HG02798 (cell line): ENCODE results near the gene WLS.
"Not testable (repeated sequence)": the region's sequence is repeated elsewhere in the genome, so short reads cannot be mapped to it uniquely, and the experiment has no call there.

Experiments used
- ATAC-seq: cut with Tn5 transposase; IDR thresholded peaks from one replicate; pipeline ENCODE4 v1.9.1; 2021; ENCODE audit warnings: mild to moderate bottlenecking; ENCODE audit not compliant: unreplicated experiment, poor library complexity

Gene WLS

GRCh38 chr1:68232289-68233148 lies at the start of gene WLS:
Gene WLS (minus strand): TSS chr1:68232523. CDS start chr1:68232299, 224 bp downstream.
- ATAC-seq, result no peak

DNA sequence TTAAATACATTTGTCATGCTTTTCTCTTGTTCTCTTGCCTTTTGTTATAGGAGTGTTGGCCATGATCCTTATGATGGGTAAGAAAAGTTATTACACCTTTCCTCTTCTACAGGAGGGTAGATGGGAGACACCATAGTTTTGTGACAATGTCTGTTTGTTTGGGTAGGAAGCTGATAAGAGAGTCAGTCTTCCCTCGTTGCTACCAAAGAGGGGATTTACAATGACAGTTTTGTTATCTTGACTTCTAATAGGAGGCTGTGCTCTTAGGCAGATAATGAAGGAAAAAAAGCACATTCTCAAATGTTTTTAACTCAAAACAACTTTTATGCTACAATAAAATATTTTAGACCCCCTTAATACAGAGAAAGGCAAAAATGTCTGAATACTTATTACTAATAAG lies 48.0 kb upstream of the WLS start:
- ATAC-seq, result no peak

DNA sequence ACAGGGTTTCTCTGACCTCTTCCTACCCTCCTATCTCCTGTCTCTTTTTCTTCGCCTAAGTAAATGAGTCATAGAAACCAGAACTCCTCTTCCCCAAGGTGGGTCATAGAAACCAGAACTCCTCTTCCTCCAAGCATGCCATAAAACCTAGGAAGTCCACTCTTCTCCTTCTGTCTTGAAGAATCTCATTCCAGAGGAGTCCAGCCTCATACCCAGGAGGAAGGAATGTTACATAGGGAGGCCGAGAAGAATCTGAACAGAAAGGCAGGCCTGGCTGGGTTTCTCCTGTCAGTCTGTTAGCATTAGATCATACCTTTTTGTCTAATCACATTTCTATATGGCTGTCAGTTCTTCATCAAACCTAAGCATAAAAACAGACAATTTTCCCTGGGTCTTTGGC lies 47.5 kb upstream of the WLS start:
- no peak for ATAC-seq

DNA sequence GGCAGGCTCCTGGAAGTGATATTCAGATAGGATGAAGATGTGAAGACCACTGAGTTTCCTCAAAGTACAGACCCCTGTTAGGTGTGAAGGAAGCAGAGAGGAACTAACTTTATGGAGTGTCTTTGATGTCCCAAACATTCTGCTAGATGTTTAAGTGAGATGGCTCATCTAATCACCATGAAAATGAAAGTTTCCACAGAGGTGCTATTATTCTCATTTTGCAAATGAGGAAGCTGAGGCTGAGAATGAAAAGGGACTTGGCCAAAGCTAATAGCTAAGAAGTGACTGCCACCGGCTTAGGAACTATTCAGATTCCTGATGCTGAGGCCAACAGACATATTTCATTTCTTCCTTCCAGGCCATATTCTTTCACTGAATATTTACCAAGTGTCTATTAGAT lies 45.9 kb upstream of the WLS start:
- ATAC-seq, result peak; percentile 39

GRCh38 chr1:68276448-68276847 lies 44.1 kb upstream of the WLS start:
- no peak for ATAC-seq

- no peak for ATAC-seq
Measured at GRCh38 chr1:68273530-68273929, 41.2 kb upstream of the WLS start.

GRCh38 chr1:68271596-68271995 lies 39.3 kb upstream of the WLS start:
- ATAC-seq, result no peak

DNA sequence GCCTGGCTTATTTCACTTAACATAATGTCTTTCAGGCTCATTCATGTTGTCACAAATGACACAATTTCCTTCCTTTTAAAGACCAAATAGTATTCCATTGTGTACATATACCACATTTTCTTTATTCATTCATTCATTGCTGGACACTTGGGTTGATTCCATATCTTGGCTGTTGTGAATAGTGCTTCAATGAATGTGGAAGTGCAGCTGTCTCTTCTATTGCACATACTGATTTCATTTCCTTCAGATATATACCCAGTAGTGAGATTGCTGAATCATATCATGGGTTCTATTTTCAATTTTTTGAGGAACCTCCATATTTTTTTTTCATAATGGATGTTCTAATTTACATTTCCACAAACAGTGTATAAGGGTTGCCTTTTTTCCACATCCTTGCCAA lies 38.6 kb upstream of the WLS start:
- no peak for ATAC-seq

GRCh38 chr1:68269637-68270430 lies 37.5 kb upstream of the WLS start:
- no peak for ATAC-seq

DNA sequence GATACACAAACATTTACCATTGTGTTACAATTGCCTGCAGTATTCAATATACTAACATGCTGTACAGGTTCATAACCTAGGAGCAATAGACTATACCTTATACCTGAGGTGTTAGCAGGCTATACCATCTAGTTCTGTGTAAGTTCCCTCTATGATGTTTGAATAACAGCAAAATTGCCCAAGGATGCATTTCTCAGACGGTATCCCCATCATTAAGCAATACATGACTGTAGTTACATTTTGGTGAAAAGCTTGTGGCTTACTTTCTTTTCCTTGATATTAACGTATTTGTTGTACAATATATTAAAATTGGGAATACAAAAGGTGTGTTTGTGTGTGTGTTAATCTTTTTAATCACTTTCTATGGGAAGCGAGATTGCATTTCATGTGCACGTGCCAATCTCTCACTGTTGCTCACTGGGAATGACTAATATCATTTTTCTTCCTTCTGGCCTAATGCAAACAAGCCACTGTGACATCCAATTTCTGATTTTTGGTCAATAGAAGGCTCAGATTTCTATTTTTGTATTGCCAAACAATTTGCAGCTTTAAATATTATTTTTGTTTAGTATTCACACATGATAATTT lies 36.7 kb upstream of the WLS start:
- no peak for ATAC-seq

- not testable (repeated sequence) for ATAC-seq
Measured at GRCh38 chr1:68256824-68257223, 24.5 kb upstream of the WLS start.

DNA sequence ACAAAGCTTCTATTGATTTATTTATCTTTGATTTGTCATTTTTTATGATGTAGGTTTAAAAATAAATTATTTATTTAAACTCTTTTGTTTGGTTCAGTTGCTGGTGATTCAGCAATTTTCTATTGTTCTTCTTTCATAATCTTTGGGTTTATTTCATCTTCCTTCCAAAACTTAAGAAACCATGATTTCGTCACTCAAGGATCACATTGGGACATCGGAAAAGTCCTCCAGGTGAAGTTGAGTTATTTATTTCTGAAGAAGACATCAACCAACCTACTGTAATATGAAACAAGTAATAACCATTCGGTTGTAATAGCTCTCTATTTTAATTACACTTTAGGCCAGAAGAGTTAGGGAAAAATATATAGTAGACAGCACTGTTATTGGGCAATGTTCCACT lies 23.0 kb upstream of the WLS start:
- no peak for ATAC-seq

GRCh38 chr1:68254667-68255226 lies 22.4 kb upstream of the WLS start:
- ATAC-seq, result no peak

DNA sequence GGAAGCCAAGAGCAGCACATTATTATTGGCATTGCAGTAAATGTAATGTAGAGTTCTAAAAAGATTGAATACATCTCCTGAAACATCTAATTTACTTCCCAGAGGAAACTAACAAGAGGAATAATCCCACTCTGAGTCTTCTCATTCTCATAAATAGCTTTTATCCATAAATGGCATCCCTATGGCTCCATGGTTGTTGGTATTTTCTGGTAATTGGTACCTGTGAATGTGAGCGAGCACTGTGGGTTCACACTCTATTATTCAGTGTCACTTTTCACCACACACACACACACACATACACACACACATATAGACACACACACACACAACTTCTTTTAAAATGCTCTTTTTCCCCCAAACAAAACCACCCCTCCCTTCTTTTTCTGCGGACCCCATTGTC lies 4.7 kb upstream of the WLS start:
- ATAC-seq, result no peak

DNA sequence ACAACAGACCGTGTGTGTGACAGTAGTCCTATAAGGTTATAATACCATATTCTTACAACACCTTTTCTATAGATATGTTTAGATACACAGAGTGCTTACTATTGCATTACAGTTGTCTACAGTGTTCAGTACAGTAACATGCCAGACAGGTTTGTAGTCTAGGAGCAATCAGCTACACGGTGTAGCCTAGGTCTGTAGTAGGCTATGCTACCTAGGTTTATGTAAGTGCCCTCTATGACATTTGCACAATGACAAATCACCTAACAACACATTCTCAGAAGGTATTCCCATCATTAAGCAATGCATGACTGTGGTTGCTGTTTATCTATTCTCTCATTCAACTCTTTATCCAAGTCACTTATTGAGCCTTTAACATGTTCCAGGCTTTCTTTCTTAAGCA lies 1.8 kb upstream of the WLS start:
- ATAC-seq, result no peak

DNA sequence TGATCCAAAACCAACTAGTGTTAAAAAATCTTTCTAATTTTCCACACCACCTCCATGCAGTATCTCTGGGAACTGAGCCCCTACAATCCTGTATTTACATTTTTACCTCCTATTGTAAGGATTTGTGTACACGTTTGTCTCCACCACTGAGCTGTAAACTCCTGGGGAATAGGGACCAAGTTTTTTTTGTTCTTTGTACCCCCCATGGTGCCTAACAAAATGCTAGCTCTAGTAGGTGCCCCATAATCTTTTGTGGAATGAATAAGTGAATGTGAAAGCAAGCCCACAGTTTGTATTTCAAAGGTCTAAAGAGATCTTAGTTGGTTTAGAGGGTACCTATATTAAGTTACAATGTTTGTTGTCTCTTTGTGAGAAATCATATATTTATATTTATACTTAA lies 879 bp upstream of the WLS start:
- ATAC-seq, result no peak

- no peak for ATAC-seq
Measured at GRCh38 chr1:68231627-68232288, 565 bp downstream of the WLS start.

- no peak for ATAC-seq
Measured at GRCh38 chr1:68230901-68231626, 1.3 kb downstream of the WLS start.

DNA sequence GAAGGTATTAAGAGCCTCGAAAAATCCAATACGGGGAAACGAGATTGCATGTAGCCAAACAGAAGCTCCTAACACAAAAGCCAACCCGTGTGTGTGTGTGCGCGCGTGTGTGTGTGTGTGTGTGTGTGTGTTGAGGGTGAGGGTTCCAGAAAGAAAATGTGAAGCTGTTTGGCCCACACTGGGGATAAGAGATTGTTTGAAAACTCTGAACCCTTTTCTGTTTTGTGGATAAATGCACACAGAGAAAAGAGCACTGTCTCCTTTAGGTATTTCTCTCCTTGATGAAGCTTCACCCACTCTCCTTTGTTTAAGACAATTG lies 1.9 kb downstream of the WLS start:
- no peak for ATAC-seq
